NCI-H526 (cell line): Measurements from ENCODE around the gene CAMK1G.

ENCODE experiments used
- DNase-seq, 2 experiments: peaks; one replicate each; lab custom pipeline; 2025; lab: John Stamatoyannopoulos, UW

The CAMK1G gene

GRCh38 chr1:209600541-209600940 is 17.0 kb downstream of the CAMK1G start:
- no peak for DNase-seq

GRCh38 chr1:209601809-209602657 is 18.5 kb downstream of the CAMK1G start:
- DNase-seq: peak in 1 of 2 experiments; percentile 30

GRCh38 chr1:209603877-209604276 is 20.4 kb downstream of the CAMK1G start:
- no peak for DNase-seq

- no peak for DNase-seq
These were observed 23.7 kb downstream of the CAMK1G start for GRCh38 chr1:209607102-209607794.

- no peak for DNase-seq
These were observed 24.3 kb downstream of the CAMK1G start for GRCh38 chr1:209607795-209608178.

GRCh38 chr1:209609041-209609790 is 25.7 kb downstream of the CAMK1G start:
- no peak for DNase-seq

DNA sequence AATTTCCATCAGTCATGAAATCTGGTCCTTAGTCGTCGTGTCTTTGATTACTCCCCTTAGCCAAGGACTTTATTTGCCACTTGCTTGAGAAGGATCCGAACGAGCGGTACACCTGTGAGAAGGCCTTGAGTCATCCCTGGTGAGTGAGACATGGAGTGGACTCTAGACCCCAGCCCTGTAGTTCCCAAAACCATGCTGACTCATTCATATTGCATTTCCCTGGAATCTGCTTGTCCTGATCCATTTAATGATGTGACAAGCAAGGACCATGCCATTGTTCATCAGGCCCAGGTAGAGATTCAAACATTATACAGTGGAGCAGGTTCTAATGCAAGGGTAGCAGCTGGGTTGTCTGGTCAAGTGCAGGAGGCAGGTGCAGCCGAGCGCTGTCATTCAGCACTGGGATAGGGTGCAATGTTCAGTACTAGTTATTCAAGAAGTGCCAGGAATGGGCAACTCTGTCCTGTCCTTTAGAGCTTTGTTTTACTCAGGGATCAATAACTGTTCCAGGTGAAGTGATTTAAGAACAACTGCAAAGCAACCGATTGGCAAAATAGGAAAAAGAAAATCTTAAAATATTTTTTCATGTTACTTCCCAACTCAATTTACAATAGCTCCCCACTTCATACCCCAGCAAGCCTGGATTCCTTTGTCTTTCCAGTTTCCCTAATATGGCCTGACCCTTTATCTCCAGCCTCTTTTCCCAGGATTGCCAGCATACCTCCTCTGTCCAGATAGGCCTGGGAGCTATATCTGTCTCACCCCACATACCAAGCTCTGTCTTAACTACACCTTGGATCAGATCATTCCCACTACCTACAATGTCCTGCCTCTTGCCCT is 26.5 kb downstream of the CAMK1G start:
- no peak for DNase-seq

GRCh38 chr1:209610631-209610905 is 27.1 kb downstream of the CAMK1G start:
- DNase-seq: no peak

GRCh38 chr1:209611771-209612570 is 28.5 kb downstream of the CAMK1G start:
- no peak for DNase-seq

- no peak for DNase-seq
These were observed 29.3 kb downstream of the CAMK1G start for GRCh38 chr1:209612646-209613399.

GRCh38 chr1:209613400-209614150 is 30.1 kb downstream of the CAMK1G start:
- DNase-seq: no peak

GRCh38 chr1:209614151-209614420 is 30.6 kb downstream of the CAMK1G start:
- no peak for DNase-seq

DNA sequence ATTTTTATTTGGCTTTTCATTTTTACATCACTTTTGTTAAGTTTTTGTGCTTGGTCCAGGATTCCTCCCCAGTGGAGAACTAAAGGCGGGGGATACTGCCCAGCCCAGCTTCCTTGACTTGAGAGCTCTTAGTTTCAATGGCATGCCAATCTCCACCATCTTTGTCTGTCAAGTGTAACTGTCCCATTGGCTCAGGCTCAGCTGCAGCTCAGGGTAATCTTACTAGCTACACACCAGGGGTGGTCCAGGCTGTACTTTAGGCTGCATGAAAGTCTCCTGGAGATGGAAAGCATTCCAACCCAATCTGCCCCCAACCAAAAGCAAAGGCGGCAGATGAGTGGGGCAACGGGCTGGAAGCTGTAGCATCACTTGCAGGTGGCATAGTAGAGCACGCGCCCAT is 31.4 kb downstream of the CAMK1G start:
- DNase-seq: no peak

DNA sequence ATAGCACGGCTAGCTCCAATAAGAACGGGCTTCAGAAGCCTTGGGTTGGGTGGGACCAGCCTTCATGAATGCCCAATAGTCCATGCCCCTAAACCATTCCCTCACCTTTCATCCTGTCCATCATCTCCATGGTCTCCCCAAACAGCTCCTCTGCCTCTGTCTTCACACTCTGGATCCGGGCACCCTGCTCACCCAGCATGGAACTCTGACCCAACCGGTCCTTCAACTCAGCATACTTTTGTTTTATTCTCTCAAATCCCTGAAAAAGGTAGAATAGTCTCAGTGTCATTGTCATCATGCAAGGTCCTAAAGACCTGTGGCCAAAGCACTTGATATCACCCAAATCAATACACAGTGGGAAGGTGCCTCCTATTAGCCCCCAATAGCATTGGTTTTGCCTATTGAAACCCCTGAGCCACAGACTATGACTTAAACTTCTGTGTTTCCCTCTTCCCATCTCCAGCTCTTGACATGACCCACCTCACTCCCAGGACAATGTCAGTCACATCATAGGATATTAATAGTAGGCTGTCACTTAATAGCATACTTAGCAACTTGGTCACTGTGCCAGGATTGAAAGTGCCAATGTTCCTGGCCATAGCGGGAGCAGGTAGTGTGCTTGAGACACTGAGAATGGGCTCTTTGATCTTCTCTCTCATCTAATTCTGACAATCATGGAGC is 33.0 kb downstream of the CAMK1G start:
- no peak for DNase-seq

DNA sequence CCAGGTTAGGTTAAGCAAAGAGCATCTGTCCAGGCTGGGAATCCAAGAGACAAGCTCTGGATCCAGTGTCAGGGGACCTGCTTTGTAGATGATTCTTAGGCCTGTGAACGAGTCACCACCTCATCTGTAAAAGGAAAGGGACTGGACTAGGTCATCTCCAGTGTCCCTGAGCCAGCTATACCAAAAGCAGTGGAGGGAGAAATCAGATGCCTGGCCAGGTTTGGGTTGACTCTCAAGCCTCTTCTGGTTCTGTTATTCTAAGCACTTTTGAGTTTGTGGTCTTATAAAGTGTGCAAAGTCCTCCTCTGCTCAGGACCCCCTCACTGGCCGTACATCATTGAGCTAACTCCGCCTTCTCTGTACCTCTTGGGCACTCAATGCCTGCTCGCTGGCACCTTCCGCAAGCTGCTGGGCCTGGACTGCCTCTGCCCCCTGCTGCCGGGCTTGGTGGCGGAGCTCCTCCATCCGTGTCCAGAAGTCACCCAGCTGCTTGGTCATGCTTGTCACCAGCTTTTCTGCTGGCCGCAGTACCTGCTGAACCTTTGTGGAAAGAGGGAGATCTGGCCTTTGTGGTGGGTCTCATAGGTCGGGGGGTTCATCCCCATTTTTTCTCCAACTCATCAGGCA is 33.6 kb downstream of the CAMK1G start:
- DNase-seq: no peak

DNA sequence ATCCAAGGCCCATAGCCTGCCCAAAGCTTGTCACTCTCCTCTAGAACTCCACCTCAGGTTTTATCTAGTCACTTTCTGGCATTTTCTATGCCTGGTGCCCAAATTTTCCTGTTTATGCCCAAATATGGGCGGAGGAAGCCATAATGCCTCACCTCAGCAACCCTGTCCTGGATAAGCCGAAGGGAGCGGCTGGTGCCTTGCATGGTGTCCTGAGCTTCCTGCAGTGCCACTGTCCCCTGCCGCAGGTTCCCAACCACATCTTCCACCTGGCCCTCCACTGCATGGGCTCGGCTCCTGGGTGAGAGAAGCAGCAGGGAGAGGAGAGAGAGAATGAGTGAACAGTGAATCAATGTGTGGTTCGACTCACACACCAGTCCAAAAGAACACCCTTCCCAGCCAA is 34.2 kb downstream of the CAMK1G start:
- DNase-seq: no peak

DNA sequence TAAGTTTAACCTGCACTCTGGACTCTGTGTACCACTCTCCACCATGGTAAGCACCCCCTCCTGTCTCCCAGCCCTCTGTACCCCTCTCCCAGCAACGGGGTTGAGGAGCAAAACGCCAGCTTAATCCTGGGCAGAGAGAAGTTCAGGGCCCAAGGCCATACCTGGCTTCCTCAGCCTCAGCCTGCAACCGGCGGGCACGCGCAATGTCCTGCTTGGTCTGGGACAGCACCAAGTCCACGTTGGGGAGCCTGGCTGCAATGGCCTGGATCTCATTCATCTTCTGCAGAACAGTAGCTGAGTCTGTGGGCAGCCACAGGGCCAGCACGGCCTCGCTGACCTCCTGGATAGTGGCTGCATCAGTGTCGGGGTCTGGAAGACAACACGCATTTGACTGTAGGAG is 34.8 kb downstream of the CAMK1G start:
- DNase-seq: no peak

DNA sequence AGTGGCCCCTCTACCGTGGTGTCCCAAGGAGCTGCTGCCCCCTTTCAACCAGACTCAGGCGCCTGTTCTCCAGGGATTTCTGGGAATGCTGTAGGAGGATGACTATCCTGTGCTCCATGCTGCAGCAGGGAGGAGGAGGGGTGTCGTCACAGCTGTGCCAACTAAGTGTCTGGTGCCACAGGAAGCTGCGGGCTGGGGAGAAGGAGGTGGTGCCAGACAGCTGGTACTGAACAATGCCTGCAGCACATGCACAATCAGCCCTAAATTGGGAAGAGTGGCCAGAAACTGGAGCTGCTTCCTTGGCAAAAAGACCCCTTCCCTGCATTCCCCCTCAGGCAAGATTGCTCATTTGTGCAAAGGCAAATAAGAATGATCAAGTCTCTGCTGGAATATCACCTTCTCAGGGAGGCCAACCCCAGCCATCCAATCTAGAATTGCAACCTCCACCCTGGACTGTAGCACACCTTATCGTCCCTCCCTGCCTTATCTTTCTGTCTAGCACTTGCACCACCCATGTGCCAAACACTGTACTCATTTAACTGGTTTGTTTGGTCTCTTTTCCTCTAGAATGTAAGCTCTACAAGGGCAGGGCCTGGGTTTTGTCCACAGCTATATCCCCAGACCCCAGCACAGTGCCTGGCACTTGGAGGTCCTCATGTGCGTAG is 35.4 kb downstream of the CAMK1G start:
- DNase-seq: no peak
